ENCODE data around the gene DDX24.

The DDX24 gene

GRCh38 chr14:94031161-94031882 lies 49.7 kb downstream of the DDX24 start:
- DNase-seq (ENCODE audit: low spot score): no peak

- DNase-seq (ENCODE audit: low spot score): no peak
These were observed 50.4 kb downstream of the DDX24 start for GRCh38 chr14:94030571-94030970.

- no peak for DNase-seq (ENCODE audit: low spot score)
These were observed 51.3 kb downstream of the DDX24 start for GRCh38 chr14:94029671-94030203.

- no peak for DNase-seq (ENCODE audit: low spot score)
These were observed 51.7 kb downstream of the DDX24 start for GRCh38 chr14:94029265-94029664.

GRCh38 chr14:94028450-94028826 lies 52.6 kb downstream of the DDX24 start:
- DNase-seq (ENCODE audit: low spot score): peak; percentile 80

GRCh38 chr14:94027566-94028449 lies 53.2 kb downstream of the DDX24 start:
- peak; percentile 18 for DNase-seq (ENCODE audit: low spot score)

- DNase-seq (ENCODE audit: low spot score): no peak
These were observed 54.0 kb downstream of the DDX24 start for GRCh38 chr14:94026889-94027469.

GRCh38 chr14:94026173-94026888 lies 54.7 kb downstream of the DDX24 start, which contains the start of gene OTUB2:
Gene OTUB2, plus strand, starts transcription at chr14:94026340. Its CDS starts 198 bp downstream, at chr14:94026538.
- peak; percentile 99 for DNase-seq (ENCODE audit: low spot score)

GRCh38 chr14:94025720-94026119 lies 55.3 kb downstream of the DDX24 start:
- no peak for DNase-seq (ENCODE audit: low spot score)

- no peak for DNase-seq (ENCODE audit: low spot score)
These were observed 56.5 kb downstream of the DDX24 start for GRCh38 chr14:94024549-94024948.

GRCh38 chr14:94022532-94023411 lies 58.2 kb downstream of the DDX24 start:
- DNase-seq (ENCODE audit: low spot score): no peak

- DNase-seq (ENCODE audit: low spot score): no peak
These were observed 59.4 kb downstream of the DDX24 start for GRCh38 chr14:94021416-94022157.

- peak; percentile 63 for DNase-seq (ENCODE audit: low spot score)
These were observed 60.0 kb downstream of the DDX24 start for GRCh38 chr14:94021001-94021400.

GRCh38 chr14:94020267-94020666 lies 60.7 kb downstream of the DDX24 start:
- no peak for DNase-seq (ENCODE audit: low spot score)

- DNase-seq (ENCODE audit: low spot score): no peak
These were observed 61.7 kb downstream of the DDX24 start for GRCh38 chr14:94019329-94019728.

- DNase-seq (ENCODE audit: low spot score): no peak
These were observed 62.7 kb downstream of the DDX24 start for GRCh38 chr14:94018308-94018707.

- no peak for DNase-seq (ENCODE audit: low spot score)
These were observed 64.5 kb downstream of the DDX24 start for GRCh38 chr14:94016446-94016976.

GRCh38 chr14:94015223-94015622 lies 65.8 kb downstream of the DDX24 start:
- no peak for DNase-seq (ENCODE audit: low spot score)

GRCh38 chr14:94014382-94014781 lies 66.6 kb downstream of the DDX24 start:
- DNase-seq (ENCODE audit: low spot score): no peak

GRCh38 chr14:94011795-94012194 lies 69.2 kb downstream of the DDX24 start:
- DNase-seq (ENCODE audit: low spot score): no peak
